Measurements from ENCODE around the gene GPR137. TPM values are rescaled to one million over a fixed set of nuclear protein-coding genes. Genes with fewer than 3 reads are reported as not detected.

GPR137 gene
- total and polyA plus RNA-seq, 9 of the 15 experiments (the other 6 are each of a cell fraction or from before 2014, with no cell fraction given), result 0.32 to 26.7 (median 10.7) TPM

- TF ChIP-seq, protein P1, sequence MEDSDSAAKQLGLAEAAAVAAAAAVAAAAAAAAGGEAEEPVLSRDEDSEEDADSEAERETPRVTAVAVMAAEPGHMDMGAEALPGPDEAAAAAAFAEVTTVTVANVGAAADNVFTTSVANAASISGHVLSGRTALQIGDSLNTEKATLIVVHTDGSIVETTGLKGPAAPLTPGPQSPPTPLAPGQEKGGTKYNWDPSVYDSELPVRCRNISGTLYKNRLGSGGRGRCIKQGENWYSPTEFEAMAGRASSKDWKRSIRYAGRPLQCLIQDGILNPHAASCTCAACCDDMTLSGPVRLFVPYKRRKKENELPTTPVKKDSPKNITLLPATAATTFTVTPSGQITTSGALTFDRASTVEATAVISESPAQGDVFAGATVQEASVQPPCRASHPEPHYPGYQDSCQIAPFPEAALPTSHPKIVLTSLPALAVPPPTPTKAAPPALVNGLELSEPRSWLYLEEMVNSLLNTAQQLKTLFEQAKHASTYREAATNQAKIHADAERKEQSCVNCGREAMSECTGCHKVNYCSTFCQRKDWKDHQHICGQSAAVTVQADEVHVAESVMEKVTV (CRISPR knock-in tag; IDR thresholded peaks at IDR 0.05), result no peak
- TF ChIP-seq FIP1L1 (IDR thresholded peaks at IDR 0.05; ENCODE audit: low read depth, low read length, poor library complexity, severe bottlenecking), result peak; percentile 19
- TF ChIP-seq RBBP5 (IDR thresholded peaks at IDR 0.05; ENCODE audit: borderline replicate concordance, insufficient read depth, low read length, poor library complexity, severe bottlenecking), result no peak
Measured at GRCh38 chr11:64291262-64291751, 5.7 kb downstream of the GPR137 start, which contains the start of gene KCNK4 (continued).

DNA sequence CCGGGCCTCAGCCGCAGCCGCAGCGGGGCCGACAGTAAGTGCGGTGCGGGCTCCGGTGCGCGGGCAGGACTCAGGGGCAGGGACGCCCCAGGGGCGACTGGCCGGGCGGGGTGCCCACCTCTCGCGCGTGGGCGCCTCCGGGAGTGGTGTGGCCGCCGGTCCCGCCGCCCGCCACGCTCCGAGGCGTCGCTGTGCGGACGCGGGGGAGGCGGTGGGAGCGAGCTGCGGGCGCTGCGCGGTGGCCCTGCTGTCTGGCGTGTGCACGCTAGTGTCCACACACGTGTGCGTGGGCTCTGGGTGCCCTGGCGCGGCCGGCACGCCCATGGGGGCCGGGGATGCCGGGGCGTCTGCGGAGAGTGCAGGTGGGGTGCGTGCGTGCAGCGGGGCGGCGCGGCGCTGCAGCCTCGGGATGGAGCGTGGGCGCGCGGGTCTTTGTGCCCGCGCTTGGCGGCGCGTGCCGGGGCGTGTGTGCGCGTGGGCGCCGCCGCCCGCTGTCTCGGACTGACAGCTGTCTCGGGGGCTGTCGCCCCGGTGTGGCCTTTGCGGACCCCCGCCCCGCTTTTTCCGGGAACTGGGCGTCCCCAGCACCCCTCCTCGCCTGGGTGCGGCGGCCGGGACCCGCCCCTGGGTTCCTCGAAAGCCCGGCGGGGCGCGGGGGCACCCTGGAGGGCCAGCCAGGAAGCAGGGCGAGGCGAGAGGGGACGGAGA, 6.3 kb downstream of the GPR137 start:
- Histone ChIP-seq H3K4me1 (replicated peaks in 1 of 2; ENCODE audit: control insufficient read depth in 2 of 2, insufficient read depth in 2 of 2, low read length in 2 of 2) (peaks cover 0 to 40% of the 10 kb centered on the region in 2 experiments; a peak in 2 of 5 replicates), H3K4me3 (no peak overlapping the region), H3K4me2 (ENCODE audit: insufficient read depth, low read length) (no peak overlapping the region), H4K20me1 (replicated peaks; ENCODE audit: control insufficient read depth, insufficient read depth, low read length) (no peaks in the 10 kb centered on the region), H3K36me3 (ENCODE audit: control insufficient read depth, insufficient read depth, low read length) (no peaks in the 10 kb centered on the region), H3K27ac (ENCODE audit: extremely low read depth, low read depth, low read length) (no peak overlapping the region), H3K9ac (ENCODE audit: insufficient read depth in 1 of 2, low read depth in 2 of 2, low read length in 2 of 2) (peak overlapping the region in 1 of 2 experiments; percentile 26; a peak in 1 of 4 replicates), H3K79me2 (ENCODE audit: control insufficient read depth, insufficient read depth, low read length) (no peaks in the 10 kb centered on the region), H3K9me1 (ENCODE audit: control insufficient read depth, insufficient read depth, low read length) (no peaks in the 10 kb centered on the region), H2AFZ (ENCODE audit: low read depth, low read length) (no peak overlapping the region), H3K9me3 (replicated peaks; ENCODE audit: control insufficient read depth, insufficient read depth, low read depth, low read length) (no peaks in the 10 kb centered on the region), H3K27me3 (ENCODE audit: control insufficient read depth in 2 of 2, insufficient read depth in 2 of 2, low read length in 2 of 2) (peaks cover 33 to 50% of the 10 kb centered on the region in 2 experiments; a peak in 4 of 5 replicates)
- ATAC-seq (no peak), FAIRE-seq (no peak), DNase-seq (ENCODE audit: extremely low read depth in 1 of 4, low spot score in 3 of 4) (no peak)
- POLR2A ChIA-PET, result interaction anchor here (0.6 kb wide), 1 partner anchor 142 kb away, joined by 4 read pairs; no protein-coding TSS in a partner anchor
- no TSS peak for BruUV-seq (replicated peaks)
- no peak for TF ChIP-seq RHOXF2B (CRISPR knock-in tag; conservative IDR thresholded peaks at IDR 0.05)
- 0 out of 2 replicates have a peak, but pooled peaks have one; percentile 19 for TF ChIP-seq HNRNPL (IDR thresholded peaks at IDR 0.05; ENCODE audit: low read depth, low read length)
- intact Hi-C loops (cut with micrococcal nuclease), result no loop called here
- 18% methylated on average over 36 of the region's 96 CpGs for WGBS (ENCODE audit: insufficient coverage, low coverage, missing lambda C conversion rate)
- CTCF ChIA-PET (ENCODE audit: low intra/inter-chr PET ratio), result no interaction called here
- in situ Hi-C loops (cut with MboI), result no loop called here
